Measurements from ENCODE around the gene TTLL7. TPM values are rescaled to one million over a fixed set of nuclear protein-coding genes. Genes with fewer than 3 reads are reported as not detected.

Gene TTLL7
- total RNA-seq, 1 donor from 2014 or later: 8.6 TPM

DNA sequence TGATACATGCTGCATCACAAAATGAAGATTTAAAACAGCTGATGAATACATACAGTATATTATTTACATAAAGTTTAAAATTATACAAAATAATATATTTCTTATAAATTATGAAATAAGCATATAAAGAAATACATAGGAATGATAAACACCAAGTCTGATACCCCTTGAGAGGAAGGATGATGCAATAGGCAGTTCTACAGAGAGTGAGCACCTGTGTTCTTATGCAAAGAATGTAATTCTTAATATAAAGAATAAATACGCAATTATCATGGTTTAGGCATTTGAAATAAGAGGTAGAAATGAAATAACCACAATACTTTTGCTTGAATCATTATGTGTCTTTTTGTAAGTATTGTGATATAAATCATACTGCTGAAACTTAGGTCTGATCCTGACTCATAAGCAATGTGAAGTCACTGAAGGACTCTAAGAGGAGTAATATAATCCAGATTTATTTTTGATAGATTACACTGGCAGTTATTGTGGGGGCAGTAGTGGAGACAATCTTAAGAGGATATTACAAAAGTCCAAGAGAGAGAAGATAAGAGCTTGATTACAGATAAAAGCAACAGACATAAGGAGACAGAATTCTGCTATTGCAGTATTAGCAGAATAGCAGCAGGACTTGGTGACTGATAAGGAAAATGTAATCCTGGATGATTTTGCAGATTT is 39.0 kb downstream of the TTLL7 start:
- Mint-ChIP-seq H3K9me3 (ENCODE audit: unreplicated experiment) (no peaks in the 10 kb centered on the region), H3K4me3 (ENCODE audit: unreplicated experiment) (no peak overlapping the region), H3K4me1 (ENCODE audit: unreplicated experiment) (no peaks in the 10 kb centered on the region), H3K36me3 (ENCODE audit: unreplicated experiment) (no peaks in the 10 kb centered on the region), H3K27me3 (ENCODE audit: unreplicated experiment) (no peaks in the 10 kb centered on the region), H3K27ac (ENCODE audit: unreplicated experiment) (no peak overlapping the region)
- TF ChIP-seq, protein P1, sequence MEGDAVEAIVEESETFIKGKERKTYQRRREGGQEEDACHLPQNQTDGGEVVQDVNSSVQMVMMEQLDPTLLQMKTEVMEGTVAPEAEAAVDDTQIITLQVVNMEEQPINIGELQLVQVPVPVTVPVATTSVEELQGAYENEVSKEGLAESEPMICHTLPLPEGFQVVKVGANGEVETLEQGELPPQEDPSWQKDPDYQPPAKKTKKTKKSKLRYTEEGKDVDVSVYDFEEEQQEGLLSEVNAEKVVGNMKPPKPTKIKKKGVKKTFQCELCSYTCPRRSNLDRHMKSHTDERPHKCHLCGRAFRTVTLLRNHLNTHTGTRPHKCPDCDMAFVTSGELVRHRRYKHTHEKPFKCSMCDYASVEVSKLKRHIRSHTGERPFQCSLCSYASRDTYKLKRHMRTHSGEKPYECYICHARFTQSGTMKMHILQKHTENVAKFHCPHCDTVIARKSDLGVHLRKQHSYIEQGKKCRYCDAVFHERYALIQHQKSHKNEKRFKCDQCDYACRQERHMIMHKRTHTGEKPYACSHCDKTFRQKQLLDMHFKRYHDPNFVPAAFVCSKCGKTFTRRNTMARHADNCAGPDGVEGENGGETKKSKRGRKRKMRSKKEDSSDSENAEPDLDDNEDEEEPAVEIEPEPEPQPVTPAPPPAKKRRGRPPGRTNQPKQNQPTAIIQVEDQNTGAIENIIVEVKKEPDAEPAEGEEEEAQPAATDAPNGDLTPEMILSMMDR (IDR thresholded peaks at IDR 0.05): no peak
- DNase-seq (ENCODE audit: extremely low spot score, unreplicated experiment): no peak

DNA sequence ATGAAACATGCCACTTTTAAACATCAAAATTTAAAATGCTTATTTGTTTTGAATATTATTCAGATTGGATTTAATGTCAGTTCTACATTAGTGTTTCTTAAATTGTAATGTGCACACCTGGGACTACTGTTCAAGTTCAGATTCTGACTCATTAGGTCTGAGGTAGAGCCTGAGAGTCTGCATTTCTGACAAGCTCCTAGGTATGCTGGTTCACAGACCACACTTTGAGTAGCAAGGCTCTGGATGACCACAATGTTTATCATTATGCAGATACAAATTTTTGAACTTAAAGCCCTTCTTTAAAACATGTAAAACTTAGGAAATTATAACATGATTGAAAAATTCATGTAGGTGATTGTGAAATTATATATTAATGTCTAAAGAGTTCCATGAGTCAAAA is 40.2 kb downstream of the TTLL7 start:
- Mint-ChIP-seq H3K4me3 (ENCODE audit: unreplicated experiment) (no peak overlapping the region), H3K36me3 (ENCODE audit: unreplicated experiment) (no peaks in the 10 kb centered on the region), H3K27me3 (ENCODE audit: unreplicated experiment) (no peaks in the 10 kb centered on the region), H3K27ac (ENCODE audit: unreplicated experiment) (no peak overlapping the region), H3K4me1 (ENCODE audit: unreplicated experiment) (no peaks in the 10 kb centered on the region), H3K9me3 (ENCODE audit: unreplicated experiment) (no peaks in the 10 kb centered on the region)
- TF ChIP-seq, protein P1 (IDR thresholded peaks at IDR 0.05): no peak
- DNase-seq (ENCODE audit: extremely low spot score, unreplicated experiment): no peak

DNA sequence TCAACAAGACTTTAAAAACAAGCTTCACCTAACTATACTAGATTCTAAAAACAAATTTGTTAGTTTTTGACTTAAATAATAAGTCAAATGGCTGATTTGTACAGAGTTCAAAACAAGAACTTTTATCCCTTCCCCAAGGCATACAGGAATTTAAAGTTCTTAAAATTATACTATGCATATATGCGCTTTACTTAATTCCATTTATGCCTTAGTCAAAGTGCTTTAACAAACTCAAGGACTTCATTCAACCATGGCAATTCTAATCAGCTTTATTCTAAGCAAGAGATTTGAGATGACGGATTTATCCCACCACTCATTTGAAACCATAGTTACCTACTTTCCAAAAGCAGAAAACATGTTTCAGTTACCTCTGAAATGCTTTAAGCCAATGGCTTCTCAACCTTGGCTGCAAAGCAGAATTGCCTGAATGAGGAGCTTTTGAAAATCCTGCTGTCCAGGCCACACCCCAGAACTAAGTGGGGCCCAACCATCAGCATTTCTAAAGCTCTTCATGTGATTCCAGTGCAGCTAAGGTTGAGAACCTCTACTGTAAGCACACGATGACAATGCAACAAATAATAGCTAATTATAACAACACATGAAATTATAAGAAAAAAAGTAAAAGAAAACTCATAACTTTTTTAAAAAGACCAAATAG is 44.6 kb downstream of the TTLL7 start:
- Mint-ChIP-seq H3K4me1 (ENCODE audit: unreplicated experiment) (no peaks in the 10 kb centered on the region), H3K36me3 (ENCODE audit: unreplicated experiment) (no peaks in the 10 kb centered on the region), H3K27me3 (ENCODE audit: unreplicated experiment) (no peaks in the 10 kb centered on the region), H3K4me3 (ENCODE audit: unreplicated experiment) (no peak overlapping the region), H3K9me3 (ENCODE audit: unreplicated experiment) (no peaks in the 10 kb centered on the region), H3K27ac (ENCODE audit: unreplicated experiment) (no peak overlapping the region)
- TF ChIP-seq, protein P1 (IDR thresholded peaks at IDR 0.05): no peak
- no peak for DNase-seq (ENCODE audit: extremely low spot score, unreplicated experiment)

DNA sequence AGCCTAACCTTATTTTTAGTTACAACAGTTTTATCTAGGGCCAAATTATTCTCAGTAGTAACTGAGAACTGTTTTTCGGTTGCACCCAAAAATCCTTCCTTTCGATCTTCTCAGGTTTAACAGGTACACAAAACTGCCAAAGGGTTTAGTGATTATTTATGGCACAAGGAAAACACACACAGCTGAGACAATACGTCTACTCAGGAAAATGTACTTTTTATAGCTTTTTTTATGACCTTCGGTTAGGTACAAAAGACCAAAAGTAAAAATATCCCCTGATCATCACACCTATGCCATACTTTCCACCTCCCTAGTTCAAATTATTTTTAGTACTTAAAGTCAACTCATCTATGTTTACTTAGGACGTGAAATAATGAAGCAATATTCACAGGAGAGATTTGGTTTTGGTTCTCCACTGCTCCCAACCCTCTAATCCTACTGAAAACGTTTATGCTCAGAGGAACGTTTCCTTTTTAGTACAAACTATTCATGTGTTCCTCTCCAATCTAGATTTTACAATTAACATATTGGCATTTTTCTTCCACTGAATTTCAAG is 48.7 kb downstream of the TTLL7 start:
- Mint-ChIP-seq H3K9me3 (ENCODE audit: unreplicated experiment) (no peaks in the 10 kb centered on the region), H3K4me1 (ENCODE audit: unreplicated experiment) (no peaks in the 10 kb centered on the region), H3K4me3 (ENCODE audit: unreplicated experiment) (no peak overlapping the region), H3K27me3 (ENCODE audit: unreplicated experiment) (no peaks in the 10 kb centered on the region), H3K36me3 (ENCODE audit: unreplicated experiment) (no peaks in the 10 kb centered on the region), H3K27ac (ENCODE audit: unreplicated experiment) (no peak overlapping the region)
- no peak for DNase-seq (ENCODE audit: extremely low spot score, unreplicated experiment)
- TF ChIP-seq, protein P1 (IDR thresholded peaks at IDR 0.05): no peak

DNA sequence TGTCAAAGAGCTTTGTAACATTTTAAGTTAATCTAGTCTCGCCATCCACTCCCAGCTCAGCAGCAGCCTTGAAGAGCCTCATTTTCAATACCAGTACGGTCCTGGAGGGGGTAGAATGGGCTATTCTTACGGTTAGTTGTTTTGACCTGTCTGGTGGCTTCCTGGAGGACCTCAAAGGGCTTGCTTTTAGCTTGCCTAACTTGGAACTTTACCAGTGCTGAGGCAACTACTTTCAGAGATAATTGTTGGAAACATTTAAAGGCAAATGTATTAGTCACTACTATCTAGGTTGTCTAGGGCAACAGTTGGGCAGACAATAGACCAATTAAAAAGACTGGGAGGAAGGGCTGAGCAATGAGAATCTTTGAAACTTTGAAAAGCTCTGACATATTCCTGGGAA is 56.0 kb downstream of the TTLL7 start:
- TF ChIP-seq, protein P1 (IDR thresholded peaks at IDR 0.05): no peak
- Mint-ChIP-seq H3K9me3 (ENCODE audit: unreplicated experiment) (peaks cover 9% of the 10 kb centered on the region), H3K4me1 (ENCODE audit: unreplicated experiment) (no peaks in the 10 kb centered on the region), H3K36me3 (ENCODE audit: unreplicated experiment) (peaks cover 4% of the 10 kb centered on the region), H3K4me3 (ENCODE audit: unreplicated experiment) (no peak overlapping the region), H3K27ac (ENCODE audit: unreplicated experiment) (no peak overlapping the region), H3K27me3 (ENCODE audit: unreplicated experiment) (no peaks in the 10 kb centered on the region)
- DNase-seq (ENCODE audit: extremely low spot score, unreplicated experiment): no peak
